A549 (cell line): ENCODE results near the gene ATP6AP2. TPM values are rescaled to one million over a fixed set of nuclear protein-coding genes. Genes with fewer than 3 reads are reported as not detected.

Experiments
- ATAC-seq, 2 experiments: fragments of 200-7000 bp in 1 of 2; fragments of >200 bp in 1 of 2; cut with Nextera tagmentation in 1 of 2; cut with Tn5 transposase in 1 of 2; 3 replicates each; pipeline versions ENCODE4 v1.8.0 to v1.9.1; 2018 to 2020; ENCODE audit warnings: mild to moderate bottlenecking in 1 of 2, moderate library complexity in 1 of 2
- CTCF ChIA-PET: fragments of 300-600 bp; sonication (Branson Sonifier 250); formaldehyde crosslinking; extraction: SDS; loops from one replicate; lab custom pipeline; 2021; ENCODE audit warnings: antibody characterized with exemption, inconsistent platforms; lab: Yijun Ruan, JAX
- POLR2A ChIA-PET: fragments of 350-600 bp; formaldehyde crosslinking; extraction: SDS; loops from one replicate; lab custom pipeline; 2021; ENCODE audit warnings: antibody characterized with exemption, inconsistent platforms; lab: Yijun Ruan, JAX
- DNase-seq, 2 experiments: peaks; one replicate each; pipeline versions ENCODE4 v3.0.0 to v3.0.0-alpha.2; 2011 to 2016; ENCODE audit warnings: low read depth in 1 of 2, low spot score in 1 of 2
- FAIRE-seq: peaks from 2 replicates; lab custom pipeline; 2011; peaks lifted over from hg19 to GRCh38; lab: Jason Lieb, UNC
- H3K27ac ChIP-seq, 2 experiments: fragments of >200 bp; sonication (Bioruptor Twin); formaldehyde crosslinking; 3 replicates each; pipeline ENCODE4 v1.5.1; 2016 to 2017
- H3K4me1 ChIP-seq: fragments of >200 bp; sonication (Bioruptor Twin); formaldehyde crosslinking; 3 replicates; pipeline ENCODE4 v1.6.1; 2016
- H3K4me2 ChIP-seq: fragments of >200 bp; sonication (Bioruptor Twin); formaldehyde crosslinking; 3 replicates; pipeline ENCODE4 v1.6.1; 2016
- H3K4me3 ChIP-seq: fragments of >200 bp; sonication (Bioruptor Twin); formaldehyde crosslinking; 3 replicates; pipeline ENCODE4 v1.5.1; 2016
- H3K9me3 ChIP-seq: fragments of >200 bp; sonication (Bioruptor Twin); formaldehyde crosslinking; 3 replicates; pipeline ENCODE4 v1.6.1; 2016
- CEBPB ChIP-seq, 2 experiments: fragments of >200 bp in 1 of 2; sonication (Bioruptor Twin) in 1 of 2; formaldehyde crosslinking in 1 of 2; IDR thresholded peaks; 2 replicates each; pipeline ENCODE4 v1.6.1; 2012 to 2016
- CTCF ChIP-seq: fragments of >200 bp; sonication (Bioruptor Twin); formaldehyde crosslinking; IDR thresholded peaks from 3 replicates; pipeline ENCODE4 v1.5.1; 2016
- FOSB ChIP-seq: fragments of 250-450 bp; sonication (Bioruptor Pico); IDR thresholded peaks from 2 replicates; pipeline ENCODE4 v1.5.0; 2020; ENCODE audit warnings: mild to moderate bottlenecking, moderate library complexity
- FOSL2 ChIP-seq, 2 experiments: fragments of 450-650 bp in 1 of 2; fragments of >200 bp in 1 of 2; sonication (Bioruptor Twin) in 1 of 2; formaldehyde crosslinking; IDR thresholded peaks; 2 replicates each; pipeline versions ENCODE4 v1.5.0 to v1.6.1; 2016 to 2020; ENCODE audit warnings: mild to moderate bottlenecking in 1 of 2, moderate library complexity in 1 of 2
- HMGXB4 ChIP-seq: fragments of 250-450 bp; sonication (Bioruptor Pico); IDR thresholded peaks from 2 replicates; pipeline ENCODE4 v1.5.0; 2021; ENCODE audit warnings: mild to moderate bottlenecking, moderate library complexity, borderline replicate concordance
- MAZ ChIP-seq: fragments of 150-350 bp; IDR thresholded peaks from 2 replicates; pipeline ENCODE4 v1.6.1; 2014; ENCODE audit warnings: antibody characterized with exemption, low read depth, low read length, borderline replicate concordance
- MYC ChIP-seq: IDR thresholded peaks from 2 replicates; pipeline ENCODE4 v1.6.1; 2012; ENCODE audit warnings: mild to moderate bottlenecking, inconsistent platforms, low read length, improper control_type of control experiment, borderline replicate concordance
- NR3C1 ChIP-seq: fragments of >200 bp; sonication (Bioruptor Twin); formaldehyde crosslinking; IDR thresholded peaks from 3 replicates; pipeline ENCODE4 v1.6.1; 2017
- PHF8 ChIP-seq: fragments of 200-600 bp; sonication (generic); IDR thresholded peaks from 2 replicates; pipeline ENCODE4 v1.6.1; 2016; ENCODE audit warnings: low read depth, mild to moderate bottlenecking, antibody characterized with exemption, moderate library complexity, borderline replicate concordance
- POLR2A ChIP-seq: IDR thresholded peaks from 2 replicates; pipeline ENCODE4 v1.6.1; 2012; ENCODE audit warnings: mild to moderate bottlenecking, low read length
- RAD21 ChIP-seq, 2 experiments: fragments of >200 bp in 1 of 2; sonication (Bioruptor Twin) in 1 of 2; formaldehyde crosslinking in 1 of 2; IDR thresholded peaks in 1 of 2; conservative IDR thresholded peaks in 1 of 2; 2 replicates in 1 of 2; 3 replicates in 1 of 2; pipeline ENCODE4 v1.6.1; 2012 to 2018; ENCODE audit warnings: inconsistent platforms in 1 of 2
- REST ChIP-seq: fragments of 200-600 bp; sonication (generic); IDR thresholded peaks from 2 replicates; pipeline ENCODE4 v1.6.1; 2016; ENCODE audit warnings: antibody characterized with exemption, mild to moderate bottlenecking, moderate library complexity
- SMC3 ChIP-seq: fragments of >200 bp; sonication (Bioruptor Twin); formaldehyde crosslinking; IDR thresholded peaks from 3 replicates; pipeline ENCODE4 v1.6.1; 2018; ENCODE audit warnings: inconsistent platforms
- TFCP2L1 ChIP-seq: fragments of 250-450 bp; sonication (Bioruptor Pico); IDR thresholded peaks from 2 replicates; pipeline ENCODE4 v1.5.0; 2021; ENCODE audit warnings: mild to moderate bottlenecking
- ZC3H11A ChIP-seq: fragments of 450-650 bp; IDR thresholded peaks from 2 replicates; pipeline ENCODE4 v1.6.1; 2014; ENCODE audit warnings: antibody characterized with exemption, mild to moderate bottlenecking
- ZSCAN20 ChIP-seq: fragments of 250-450 bp; sonication (Bioruptor Pico); IDR thresholded peaks from 2 replicates; pipeline ENCODE4 v1.8.0; 2022; ENCODE audit warnings: mild to moderate bottlenecking, moderate library complexity
- WGBS: methylation state at CpG from one replicate; pipeline ENCODE4 v1.1.6; 2017; ENCODE audit errors: missing lambda C conversion rate; 5-methylcytosine and 5-hydroxymethylcytosine counted together
- polyA plus RNA-seq, 4 experiments: library from polyadenylated mRNA; depleted of rRNA in 3 of 4; stranded (reverse); fragments of >200 nt; fragmentation: RNase III in 1 of 4; extraction: RNeasy Plus Mini Kit Qiagen cat#74134 plus additional on column Dnase treatment in 1 of 4; gene quantifications; 2 replicates in 3 of 4; 3 replicates in 1 of 4; pipeline ENCODE4 v1.2.3, GENCODE V29; 2011 to 2017

Gene ATP6AP2
- polyA plus RNA-seq, 2 of the 4 experiments (the other 2 are of a cell fraction), result 133 to 202 TPM

DNA sequence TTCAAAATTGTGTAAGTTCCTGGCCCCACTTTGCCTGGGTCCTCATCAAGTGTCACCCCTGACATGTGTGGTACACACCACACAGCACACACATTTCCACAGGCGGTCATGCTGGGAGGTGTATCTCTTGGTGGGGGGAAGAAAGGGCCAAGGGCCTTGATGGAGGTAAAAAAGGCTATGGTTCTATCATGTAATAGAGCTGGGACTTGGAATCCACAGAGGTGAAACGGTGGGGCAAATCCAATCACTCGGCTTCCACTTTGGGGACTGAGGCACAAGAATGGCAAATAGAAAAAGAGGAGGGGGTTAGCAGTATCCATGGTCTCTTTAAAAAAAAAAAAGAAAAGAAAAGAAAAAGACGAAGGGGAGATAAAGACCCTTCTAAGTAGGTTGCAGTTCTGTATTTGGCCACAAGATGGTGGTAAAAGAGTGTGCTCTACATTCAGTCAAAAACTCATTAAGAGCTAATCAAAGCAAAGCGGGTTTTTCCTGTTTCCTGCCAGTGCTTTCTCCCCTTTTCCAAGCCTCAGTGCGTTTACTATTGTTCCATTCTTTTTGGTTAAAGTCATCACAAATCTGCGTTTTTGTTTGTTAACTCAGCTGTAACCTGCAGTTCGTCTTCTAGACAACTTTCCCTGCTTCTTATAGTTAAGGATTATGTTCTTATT, 37.0 kb upstream of the ATP6AP2 start:
- H3K4me3 ChIP-seq, result no peak overlapping the region
- peaks cover 6% of the 10 kb centered on the region; the same call in 2 of the 3 replicates for H3K4me1 ChIP-seq
- ChIA-PET CTCF (interaction anchor here (0.5 to 2.7 kb wide), 40 partner anchors 9 to 1777 kb away, joined by 3 to 18 read pairs (median 4); no protein-coding TSS in a partner anchor), POLR2A (no interaction called here)
- peak overlapping the region; percentile 34; the same call in 2 of the 3 replicates for H3K4me2 ChIP-seq
- WGBS, result 12% methylated on average over 8 of the region's 8 CpGs
- TF ChIP-seq SMC3 (peak; percentile 58), MYC (no peak), TFCP2L1 (no peak), CEBPB (IDR thresholded peaks at IDR 0.05) (no peak), POLR2A (no peak), RAD21 (conservative IDR thresholded peaks at IDR 0.05 in 1 of 2, IDR thresholded peaks at IDR 0.05 in 1 of 2) (peak; percentile 74 to 75), CTCF (peak; percentile 75)
- ATAC-seq (peak in 1 of 2 experiments; percentile 60; a peak in 3 of 6 replicates), FAIRE-seq (no peak), DNase-seq (peak in 1 of 2 experiments; percentile 31)
- H3K27ac ChIP-seq, result no peak overlapping the region; a peak in 1 of 6 replicates
- no peaks in the 10 kb centered on the region for H3K9me3 ChIP-seq

- no peaks in the 10 kb centered on the region for H3K9me3 ChIP-seq
- H3K4me3 ChIP-seq, result no peak overlapping the region
- FAIRE-seq (peak; percentile 39), ATAC-seq (peak in 1 of 2 experiments; percentile 66; a peak in 3 of 6 replicates), DNase-seq (peak in 1 of 2 experiments; percentile 21)
- H3K27ac ChIP-seq, result no peak overlapping the region
- peak overlapping the region; percentile 34; the same call in 1 of the 3 replicates for H3K4me2 ChIP-seq
- POLR2A ChIA-PET, result no interaction called here
- TF ChIP-seq HMGXB4 (CRISPR knock-in tag), result no peak
- TF ChIP-seq ZSCAN20 (CRISPR knock-in tag), result no peak
- no peak for TF ChIP-seq CTCF
- TF ChIP-seq PHF8, result no peak
- no peak for TF ChIP-seq ZC3H11A
- TF ChIP-seq MAZ, result no peak
- no peak for TF ChIP-seq FOSB (CRISPR knock-in tag)
- no peak for TF ChIP-seq NR3C1
- TF ChIP-seq FOSL2 (IDR thresholded peaks at IDR 0.05), result no peak
- no peak for TF ChIP-seq FOSL2 (CRISPR knock-in tag; IDR thresholded peaks at IDR 0.05)
- no peak for TF ChIP-seq REST
- TF ChIP-seq POLR2A, result no peak
- WGBS, result 54% methylated on average over 11 of the region's 13 CpGs
- H3K4me1 ChIP-seq, result peaks cover 6% of the 10 kb centered on the region; the same call in 2 of the 3 replicates
- CTCF ChIA-PET, result interaction anchor here (0.5 to 2.7 kb wide), 38 partner anchors 8 to 1410 kb away, joined by 3 to 18 read pairs (median 4); no protein-coding TSS in a partner anchor
These were observed 36.2 kb upstream of the ATP6AP2 start for GRCh38 chrX:40544343-40545266.
